ENCODE results near the gene CCDC122. TPM values are rescaled to one million over a fixed set of nuclear protein-coding genes. Genes with fewer than 3 reads are reported as not detected.

CCDC122 gene
- total RNA-seq, 1 experiment from 2014 or later, result 10.5 TPM

- H3K4me1 Mint-ChIP-seq, result no peaks in the 10 kb centered on the region
- no peaks in the 10 kb centered on the region for H3K9me3 Mint-ChIP-seq
- TF ChIP-seq FOXJ3 (CRISPR knock-in tag; IDR thresholded peaks at IDR 0.05; ENCODE audit: borderline replicate concordance), result no peak
- TF ChIP-seq ZNF121 (CRISPR knock-in tag; IDR thresholded peaks at IDR 0.05), result no peak
- no peak for TF ChIP-seq SMAD4 (CRISPR knock-in tag; IDR thresholded peaks at IDR 0.05)
- no peak for DNase-seq (ENCODE audit: low spot score)
- ATAC-seq, result no peak
- H3K27ac Mint-ChIP-seq, result no peak overlapping the region
- no peaks in the 10 kb centered on the region for H3K27me3 Mint-ChIP-seq (ENCODE audit: low read depth)
- H3K36me3 Mint-ChIP-seq, result no peaks in the 10 kb centered on the region
- CTCF ChIA-PET, result no interaction called here
- POLR2A ChIA-PET, result no interaction called here
- H3K4me3 Mint-ChIP-seq, result no peak overlapping the region
These were observed 41.6 kb upstream of the CCDC122 start for GRCh38 chr13:43920965-43921674.

- H3K27ac Mint-ChIP-seq, result no peak overlapping the region
- no peaks in the 10 kb centered on the region for H3K36me3 Mint-ChIP-seq
- CTCF ChIA-PET, result interaction anchor here (1.1 kb wide), 1 partner anchor 10 kb away, joined by 3 read pairs; no protein-coding TSS in a partner anchor
- no peak for DNase-seq (ENCODE audit: low spot score)
- H3K9me3 Mint-ChIP-seq, result no peaks in the 10 kb centered on the region
- POLR2A ChIA-PET, result no interaction called here
- no peak overlapping the region for H3K4me3 Mint-ChIP-seq
- H3K27me3 Mint-ChIP-seq (ENCODE audit: low read depth), result no peaks in the 10 kb centered on the region
- ATAC-seq, result no peak
- no peaks in the 10 kb centered on the region for H3K4me1 Mint-ChIP-seq
- TF ChIP-seq OVOL2 (CRISPR knock-in tag; IDR thresholded peaks at IDR 0.05; ENCODE audit: borderline replicate concordance), result no peak
- TF ChIP-seq, protein P1, sequence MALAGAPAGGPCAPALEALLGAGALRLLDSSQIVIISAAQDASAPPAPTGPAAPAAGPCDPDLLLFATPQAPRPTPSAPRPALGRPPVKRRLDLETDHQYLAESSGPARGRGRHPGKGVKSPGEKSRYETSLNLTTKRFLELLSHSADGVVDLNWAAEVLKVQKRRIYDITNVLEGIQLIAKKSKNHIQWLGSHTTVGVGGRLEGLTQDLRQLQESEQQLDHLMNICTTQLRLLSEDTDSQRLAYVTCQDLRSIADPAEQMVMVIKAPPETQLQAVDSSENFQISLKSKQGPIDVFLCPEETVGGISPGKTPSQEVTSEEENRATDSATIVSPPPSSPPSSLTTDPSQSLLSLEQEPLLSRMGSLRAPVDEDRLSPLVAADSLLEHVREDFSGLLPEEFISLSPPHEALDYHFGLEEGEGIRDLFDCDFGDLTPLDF (CRISPR knock-in tag; IDR thresholded peaks at IDR 0.05), result no peak
- TF ChIP-seq, protein P2, sequence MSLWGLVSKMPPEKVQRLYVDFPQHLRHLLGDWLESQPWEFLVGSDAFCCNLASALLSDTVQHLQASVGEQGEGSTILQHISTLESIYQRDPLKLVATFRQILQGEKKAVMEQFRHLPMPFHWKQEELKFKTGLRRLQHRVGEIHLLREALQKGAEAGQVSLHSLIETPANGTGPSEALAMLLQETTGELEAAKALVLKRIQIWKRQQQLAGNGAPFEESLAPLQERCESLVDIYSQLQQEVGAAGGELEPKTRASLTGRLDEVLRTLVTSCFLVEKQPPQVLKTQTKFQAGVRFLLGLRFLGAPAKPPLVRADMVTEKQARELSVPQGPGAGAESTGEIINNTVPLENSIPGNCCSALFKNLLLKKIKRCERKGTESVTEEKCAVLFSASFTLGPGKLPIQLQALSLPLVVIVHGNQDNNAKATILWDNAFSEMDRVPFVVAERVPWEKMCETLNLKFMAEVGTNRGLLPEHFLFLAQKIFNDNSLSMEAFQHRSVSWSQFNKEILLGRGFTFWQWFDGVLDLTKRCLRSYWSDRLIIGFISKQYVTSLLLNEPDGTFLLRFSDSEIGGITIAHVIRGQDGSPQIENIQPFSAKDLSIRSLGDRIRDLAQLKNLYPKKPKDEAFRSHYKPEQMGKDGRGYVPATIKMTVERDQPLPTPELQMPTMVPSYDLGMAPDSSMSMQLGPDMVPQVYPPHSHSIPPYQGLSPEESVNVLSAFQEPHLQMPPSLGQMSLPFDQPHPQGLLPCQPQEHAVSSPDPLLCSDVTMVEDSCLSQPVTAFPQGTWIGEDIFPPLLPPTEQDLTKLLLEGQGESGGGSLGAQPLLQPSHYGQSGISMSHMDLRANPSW (CRISPR knock-in tag; conservative IDR thresholded peaks at IDR 0.05; ENCODE audit: low read depth), result no peak
- no peak for TF ChIP-seq MXD4 (CRISPR knock-in tag; IDR thresholded peaks at IDR 0.05; ENCODE audit: borderline replicate concordance)
- TF ChIP-seq, protein P3, sequence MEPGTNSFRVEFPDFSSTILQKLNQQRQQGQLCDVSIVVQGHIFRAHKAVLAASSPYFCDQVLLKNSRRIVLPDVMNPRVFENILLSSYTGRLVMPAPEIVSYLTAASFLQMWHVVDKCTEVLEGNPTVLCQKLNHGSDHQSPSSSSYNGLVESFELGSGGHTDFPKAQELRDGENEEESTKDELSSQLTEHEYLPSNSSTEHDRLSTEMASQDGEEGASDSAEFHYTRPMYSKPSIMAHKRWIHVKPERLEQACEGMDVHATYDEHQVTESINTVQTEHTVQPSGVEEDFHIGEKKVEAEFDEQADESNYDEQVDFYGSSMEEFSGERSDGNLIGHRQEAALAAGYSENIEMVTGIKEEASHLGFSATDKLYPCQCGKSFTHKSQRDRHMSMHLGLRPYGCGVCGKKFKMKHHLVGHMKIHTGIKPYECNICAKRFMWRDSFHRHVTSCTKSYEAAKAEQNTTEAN (CRISPR knock-in tag; IDR thresholded peaks at IDR 0.05), result no peak
- no peak for TF ChIP-seq ZNF121 (CRISPR knock-in tag; IDR thresholded peaks at IDR 0.05)
- TF ChIP-seq CREM (CRISPR knock-in tag; IDR thresholded peaks at IDR 0.05), result no peak
- TF ChIP-seq AFF4 (CRISPR knock-in tag; IDR thresholded peaks at IDR 0.05; ENCODE audit: borderline replicate concordance), result no peak
- TF ChIP-seq ZNF317 (CRISPR knock-in tag; IDR thresholded peaks at IDR 0.05; ENCODE audit: borderline replicate concordance, low read depth), result no peak
- TF ChIP-seq CBFB (CRISPR knock-in tag; IDR thresholded peaks at IDR 0.05; ENCODE audit: low read depth), result no peak
- TF ChIP-seq CDX4 (CRISPR knock-in tag; IDR thresholded peaks at IDR 0.05; ENCODE audit: borderline replicate concordance), result no peak
- no peak for TF ChIP-seq ZNF138 (CRISPR knock-in tag; conservative IDR thresholded peaks at IDR 0.05)
- TF ChIP-seq, protein P4, sequence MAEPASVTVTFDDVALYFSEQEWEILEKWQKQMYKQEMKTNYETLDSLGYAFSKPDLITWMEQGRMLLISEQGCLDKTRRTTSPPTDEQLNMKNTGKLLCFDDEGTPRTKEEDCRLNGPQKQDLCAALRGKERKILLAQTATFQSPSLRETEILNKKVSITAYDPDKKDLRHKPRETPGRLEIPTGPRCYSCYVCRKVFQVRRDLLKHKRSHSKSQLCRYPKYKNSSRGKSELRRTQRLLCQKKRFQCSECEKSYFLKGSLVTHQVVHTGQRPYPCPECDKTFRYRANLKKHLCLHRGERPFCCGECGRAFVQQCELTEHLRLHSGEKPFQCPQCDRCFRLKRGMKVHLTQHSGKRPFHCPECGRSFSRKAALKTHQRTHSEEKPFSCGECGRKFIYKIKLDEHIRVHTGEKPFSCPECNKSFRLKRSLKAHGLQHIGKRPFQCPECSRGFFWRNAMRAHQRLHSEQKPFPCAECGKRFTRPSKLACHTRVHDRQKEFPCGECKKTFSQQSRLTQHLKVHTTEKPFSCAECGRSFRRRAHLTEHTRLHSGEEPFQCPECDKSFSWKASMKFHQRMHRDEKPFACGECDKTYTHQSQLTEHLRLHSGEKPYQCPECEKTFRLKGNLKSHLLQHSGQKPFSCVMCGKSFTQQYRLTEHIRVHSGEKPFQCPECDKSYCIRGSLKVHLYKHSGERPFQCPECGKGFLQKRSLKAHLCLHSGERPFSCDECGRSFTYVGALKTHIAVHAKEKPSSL (CRISPR knock-in tag; conservative IDR thresholded peaks at IDR 0.05), result no peak
- no peak for TF ChIP-seq SMAD3 (CRISPR knock-in tag; IDR thresholded peaks at IDR 0.05; ENCODE audit: borderline replicate concordance)
- no peak for TF ChIP-seq JUN (CRISPR knock-in tag; IDR thresholded peaks at IDR 0.05)
- TF ChIP-seq, protein P5, sequence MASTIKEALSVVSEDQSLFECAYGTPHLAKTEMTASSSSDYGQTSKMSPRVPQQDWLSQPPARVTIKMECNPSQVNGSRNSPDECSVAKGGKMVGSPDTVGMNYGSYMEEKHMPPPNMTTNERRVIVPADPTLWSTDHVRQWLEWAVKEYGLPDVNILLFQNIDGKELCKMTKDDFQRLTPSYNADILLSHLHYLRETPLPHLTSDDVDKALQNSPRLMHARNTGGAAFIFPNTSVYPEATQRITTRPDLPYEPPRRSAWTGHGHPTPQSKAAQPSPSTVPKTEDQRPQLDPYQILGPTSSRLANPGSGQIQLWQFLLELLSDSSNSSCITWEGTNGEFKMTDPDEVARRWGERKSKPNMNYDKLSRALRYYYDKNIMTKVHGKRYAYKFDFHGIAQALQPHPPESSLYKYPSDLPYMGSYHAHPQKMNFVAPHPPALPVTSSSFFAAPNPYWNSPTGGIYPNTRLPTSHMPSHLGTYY (CRISPR knock-in tag; IDR thresholded peaks at IDR 0.05), result no peak
These were observed 39.1 kb upstream of the CCDC122 start for GRCh38 chr13:43918636-43919035.

Measured in WTC11 (cell line).